ENCODE measurements around the gene FAM180A.

DNA sequence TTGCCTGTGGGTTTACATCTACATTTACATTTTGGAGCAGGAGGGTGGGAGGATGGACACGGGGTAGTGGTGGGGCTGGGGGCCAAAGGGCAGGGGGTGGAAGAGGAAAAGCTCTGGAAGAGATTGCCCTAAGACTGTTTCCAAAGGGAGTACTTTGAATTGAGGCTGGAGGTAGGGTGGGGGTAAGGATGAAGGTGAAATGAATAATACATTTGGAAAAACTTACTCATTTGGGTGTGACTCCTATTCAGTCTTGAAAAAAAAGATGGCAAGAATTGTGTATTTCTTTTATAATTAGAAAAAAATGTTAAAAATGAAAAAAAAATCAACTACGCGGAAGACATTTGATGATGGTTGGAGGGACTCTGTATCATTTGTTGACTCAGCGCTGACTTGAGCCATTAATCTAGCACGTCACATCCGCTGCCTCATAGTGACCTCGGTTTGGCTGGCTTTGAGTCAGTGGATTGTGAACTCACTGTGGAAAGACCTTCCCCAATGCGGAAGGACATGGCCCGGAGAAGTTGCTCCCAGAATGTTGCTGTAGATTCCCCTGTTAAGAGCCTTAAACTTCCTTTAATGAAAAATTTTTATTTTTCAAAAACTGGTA is 2.8 kb downstream of the FAM180A start:
- TF ChIP-seq, protein P1, sequence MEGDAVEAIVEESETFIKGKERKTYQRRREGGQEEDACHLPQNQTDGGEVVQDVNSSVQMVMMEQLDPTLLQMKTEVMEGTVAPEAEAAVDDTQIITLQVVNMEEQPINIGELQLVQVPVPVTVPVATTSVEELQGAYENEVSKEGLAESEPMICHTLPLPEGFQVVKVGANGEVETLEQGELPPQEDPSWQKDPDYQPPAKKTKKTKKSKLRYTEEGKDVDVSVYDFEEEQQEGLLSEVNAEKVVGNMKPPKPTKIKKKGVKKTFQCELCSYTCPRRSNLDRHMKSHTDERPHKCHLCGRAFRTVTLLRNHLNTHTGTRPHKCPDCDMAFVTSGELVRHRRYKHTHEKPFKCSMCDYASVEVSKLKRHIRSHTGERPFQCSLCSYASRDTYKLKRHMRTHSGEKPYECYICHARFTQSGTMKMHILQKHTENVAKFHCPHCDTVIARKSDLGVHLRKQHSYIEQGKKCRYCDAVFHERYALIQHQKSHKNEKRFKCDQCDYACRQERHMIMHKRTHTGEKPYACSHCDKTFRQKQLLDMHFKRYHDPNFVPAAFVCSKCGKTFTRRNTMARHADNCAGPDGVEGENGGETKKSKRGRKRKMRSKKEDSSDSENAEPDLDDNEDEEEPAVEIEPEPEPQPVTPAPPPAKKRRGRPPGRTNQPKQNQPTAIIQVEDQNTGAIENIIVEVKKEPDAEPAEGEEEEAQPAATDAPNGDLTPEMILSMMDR (IDR thresholded peaks at IDR 0.05), result no peak
- TF ChIP-seq, protein P2, sequence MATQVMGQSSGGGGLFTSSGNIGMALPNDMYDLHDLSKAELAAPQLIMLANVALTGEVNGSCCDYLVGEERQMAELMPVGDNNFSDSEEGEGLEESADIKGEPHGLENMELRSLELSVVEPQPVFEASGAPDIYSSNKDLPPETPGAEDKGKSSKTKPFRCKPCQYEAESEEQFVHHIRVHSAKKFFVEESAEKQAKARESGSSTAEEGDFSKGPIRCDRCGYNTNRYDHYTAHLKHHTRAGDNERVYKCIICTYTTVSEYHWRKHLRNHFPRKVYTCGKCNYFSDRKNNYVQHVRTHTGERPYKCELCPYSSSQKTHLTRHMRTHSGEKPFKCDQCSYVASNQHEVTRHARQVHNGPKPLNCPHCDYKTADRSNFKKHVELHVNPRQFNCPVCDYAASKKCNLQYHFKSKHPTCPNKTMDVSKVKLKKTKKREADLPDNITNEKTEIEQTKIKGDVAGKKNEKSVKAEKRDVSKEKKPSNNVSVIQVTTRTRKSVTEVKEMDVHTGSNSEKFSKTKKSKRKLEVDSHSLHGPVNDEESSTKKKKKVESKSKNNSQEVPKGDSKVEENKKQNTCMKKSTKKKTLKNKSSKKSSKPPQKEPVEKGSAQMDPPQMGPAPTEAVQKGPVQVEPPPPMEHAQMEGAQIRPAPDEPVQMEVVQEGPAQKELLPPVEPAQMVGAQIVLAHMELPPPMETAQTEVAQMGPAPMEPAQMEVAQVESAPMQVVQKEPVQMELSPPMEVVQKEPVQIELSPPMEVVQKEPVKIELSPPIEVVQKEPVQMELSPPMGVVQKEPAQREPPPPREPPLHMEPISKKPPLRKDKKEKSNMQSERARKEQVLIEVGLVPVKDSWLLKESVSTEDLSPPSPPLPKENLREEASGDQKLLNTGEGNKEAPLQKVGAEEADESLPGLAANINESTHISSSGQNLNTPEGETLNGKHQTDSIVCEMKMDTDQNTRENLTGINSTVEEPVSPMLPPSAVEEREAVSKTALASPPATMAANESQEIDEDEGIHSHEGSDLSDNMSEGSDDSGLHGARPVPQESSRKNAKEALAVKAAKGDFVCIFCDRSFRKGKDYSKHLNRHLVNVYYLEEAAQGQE (IDR thresholded peaks at IDR 0.05; ENCODE audit: insufficient read depth in 1 of 2, low read depth in 2 of 2, low read length in 1 of 2), result no peak
- no peak for TF ChIP-seq POLR2AphosphoS5 (IDR thresholded peaks at IDR 0.05; ENCODE audit: low read depth, low read length)

Data from Panc1 (cell line).